ENCODE data around the gene ZNF566.

DNA sequence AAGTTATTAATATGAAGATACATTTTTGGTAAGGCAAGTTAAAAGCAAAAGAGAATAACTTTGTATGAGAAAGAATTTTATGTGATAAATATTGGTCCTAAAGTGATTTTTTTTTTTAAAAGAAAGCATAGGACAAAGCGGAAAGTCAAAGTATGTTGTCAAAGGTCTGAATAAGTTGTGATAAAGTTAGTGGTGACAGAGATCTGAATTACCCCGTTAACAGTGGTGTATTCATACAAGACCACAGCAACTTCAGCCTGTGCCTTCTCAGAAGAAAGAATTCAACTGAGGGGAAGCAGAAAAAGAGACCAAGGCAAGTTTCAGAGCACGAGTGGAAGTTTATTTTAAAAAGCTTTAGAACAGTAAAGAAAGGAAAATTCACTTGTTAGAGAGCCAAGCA is 19.0 kb upstream of the ZNF566 start:
- no peak for TF ChIP-seq SUZ12 (IDR thresholded peaks at IDR 0.05)
- TF ChIP-seq SP1 (IDR thresholded peaks at IDR 0.05) = no peak
- TF ChIP-seq NFRKB (IDR thresholded peaks at IDR 0.05) = no peak
- TF ChIP-seq PKNOX1 (IDR thresholded peaks at IDR 0.05) = no peak
- no peak for TF ChIP-seq TARDBP (IDR thresholded peaks at IDR 0.05)
- no peak for TF ChIP-seq FOXK2 (IDR thresholded peaks at IDR 0.05)
- no peak for TF ChIP-seq ELF4 (IDR thresholded peaks at IDR 0.05)

All from HEK293T (cell line).